GM13976 (cell line): ENCODE measurements around the gene CHI3L2.

Experiments used
- DNase-seq: peaks from one replicate; pipeline ENCODE4 v3.0.0; 2012; ENCODE audit warnings: low spot score
- CTCF ChIP-seq: IDR thresholded peaks from 2 replicates; pipeline ENCODE4 v1.5.1; 2012; ENCODE audit warnings: borderline replicate concordance, mild to moderate bottlenecking; ENCODE audit not compliant: insufficient read depth; ENCODE audit errors: extremely low read depth, missing control alignments, control extremely low read depth
- in situ Hi-C: fragments of 300-500 bp; cut with MboI; formaldehyde crosslinking; loops from one replicate; pipeline ENCODE4 v1.12.0; 2022; ENCODE audit warnings: low sequenced_read_pairs, mixed read lengths, inconsistent platforms; ENCODE audit not compliant: unreplicated experiment

The CHI3L2 gene

GRCh38 chr1:111208921-111209320 is 18.6 kb upstream of the CHI3L2 start:
- DNase-seq, result no peak
- TF ChIP-seq CTCF, result no peak
- in situ Hi-C loops, result loop anchor here (25.0 kb wide), 1 partner anchor 403 kb away; the partner anchor contains the start of gene RAP1A

- no peak for DNase-seq
- in situ Hi-C loops, result loop anchor here (25.0 kb wide), 1 partner anchor 403 kb away; the partner anchor contains the start of gene RAP1A
- no peak for TF ChIP-seq CTCF
Measured at GRCh38 chr1:111209622-111210021, 17.9 kb upstream of the CHI3L2 start.

- in situ Hi-C loops, result loop anchor here (25.0 kb wide), 1 partner anchor 400 kb away; the partner anchor contains the start of gene RAP1A
- DNase-seq, result no peak
- TF ChIP-seq CTCF, result no peak
Measured at GRCh38 chr1:111211921-111212320, 15.6 kb upstream of the CHI3L2 start.

GRCh38 chr1:111212634-111213335 is 14.7 kb upstream of the CHI3L2 start:
- no peak for TF ChIP-seq CTCF
- in situ Hi-C loops, result loop anchor here (25.0 kb wide), 1 partner anchor 400 kb away; the partner anchor contains the start of gene RAP1A
- DNase-seq, result no peak

GRCh38 chr1:111213412-111213811 is 14.1 kb upstream of the CHI3L2 start:
- in situ Hi-C loops, result loop anchor here (25.0 kb wide), 1 partner anchor 399 kb away; the partner anchor contains the start of gene RAP1A
- no peak for DNase-seq
- no peak for TF ChIP-seq CTCF

GRCh38 chr1:111214074-111214801 is 13.3 kb upstream of the CHI3L2 start:
- DNase-seq, result no peak
- no peak for TF ChIP-seq CTCF
- in situ Hi-C loops, result loop anchor here (25.0 kb wide), 1 partner anchor 398 kb away; the partner anchor contains the start of gene RAP1A
